Measurements from ENCODE around the gene PTPN21.

DNA sequence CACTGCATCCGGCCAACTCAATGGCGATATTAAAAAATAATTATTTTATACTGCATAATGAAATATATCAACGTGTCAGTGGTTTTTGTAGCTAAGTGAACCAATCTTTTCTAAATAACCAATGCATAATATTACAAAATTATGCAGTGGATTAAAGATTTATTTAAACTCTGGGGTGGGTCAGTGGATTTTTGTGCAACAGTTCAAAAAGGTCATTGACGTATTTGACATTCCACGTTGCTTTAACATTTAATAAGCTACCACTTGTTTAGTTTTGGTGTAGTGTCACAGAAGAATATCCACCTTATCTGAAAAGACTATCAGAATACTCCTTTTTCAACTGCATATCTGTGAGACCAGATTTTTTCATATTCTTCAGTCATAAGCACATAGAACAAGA lies 10.6 kb upstream of the PTPN21 start:
- TF ChIP-seq, protein P1, sequence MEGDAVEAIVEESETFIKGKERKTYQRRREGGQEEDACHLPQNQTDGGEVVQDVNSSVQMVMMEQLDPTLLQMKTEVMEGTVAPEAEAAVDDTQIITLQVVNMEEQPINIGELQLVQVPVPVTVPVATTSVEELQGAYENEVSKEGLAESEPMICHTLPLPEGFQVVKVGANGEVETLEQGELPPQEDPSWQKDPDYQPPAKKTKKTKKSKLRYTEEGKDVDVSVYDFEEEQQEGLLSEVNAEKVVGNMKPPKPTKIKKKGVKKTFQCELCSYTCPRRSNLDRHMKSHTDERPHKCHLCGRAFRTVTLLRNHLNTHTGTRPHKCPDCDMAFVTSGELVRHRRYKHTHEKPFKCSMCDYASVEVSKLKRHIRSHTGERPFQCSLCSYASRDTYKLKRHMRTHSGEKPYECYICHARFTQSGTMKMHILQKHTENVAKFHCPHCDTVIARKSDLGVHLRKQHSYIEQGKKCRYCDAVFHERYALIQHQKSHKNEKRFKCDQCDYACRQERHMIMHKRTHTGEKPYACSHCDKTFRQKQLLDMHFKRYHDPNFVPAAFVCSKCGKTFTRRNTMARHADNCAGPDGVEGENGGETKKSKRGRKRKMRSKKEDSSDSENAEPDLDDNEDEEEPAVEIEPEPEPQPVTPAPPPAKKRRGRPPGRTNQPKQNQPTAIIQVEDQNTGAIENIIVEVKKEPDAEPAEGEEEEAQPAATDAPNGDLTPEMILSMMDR (IDR thresholded peaks at IDR 0.05), result no peak
- TF ChIP-seq SREBF2 (IDR thresholded peaks at IDR 0.05), result no peak
- no peak for TF ChIP-seq EP300 (IDR thresholded peaks at IDR 0.05)
- no peak for TF ChIP-seq CHD2 (IDR thresholded peaks at IDR 0.05; ENCODE audit: low read length, partially characterized antibody)
- TF ChIP-seq, protein P2, sequence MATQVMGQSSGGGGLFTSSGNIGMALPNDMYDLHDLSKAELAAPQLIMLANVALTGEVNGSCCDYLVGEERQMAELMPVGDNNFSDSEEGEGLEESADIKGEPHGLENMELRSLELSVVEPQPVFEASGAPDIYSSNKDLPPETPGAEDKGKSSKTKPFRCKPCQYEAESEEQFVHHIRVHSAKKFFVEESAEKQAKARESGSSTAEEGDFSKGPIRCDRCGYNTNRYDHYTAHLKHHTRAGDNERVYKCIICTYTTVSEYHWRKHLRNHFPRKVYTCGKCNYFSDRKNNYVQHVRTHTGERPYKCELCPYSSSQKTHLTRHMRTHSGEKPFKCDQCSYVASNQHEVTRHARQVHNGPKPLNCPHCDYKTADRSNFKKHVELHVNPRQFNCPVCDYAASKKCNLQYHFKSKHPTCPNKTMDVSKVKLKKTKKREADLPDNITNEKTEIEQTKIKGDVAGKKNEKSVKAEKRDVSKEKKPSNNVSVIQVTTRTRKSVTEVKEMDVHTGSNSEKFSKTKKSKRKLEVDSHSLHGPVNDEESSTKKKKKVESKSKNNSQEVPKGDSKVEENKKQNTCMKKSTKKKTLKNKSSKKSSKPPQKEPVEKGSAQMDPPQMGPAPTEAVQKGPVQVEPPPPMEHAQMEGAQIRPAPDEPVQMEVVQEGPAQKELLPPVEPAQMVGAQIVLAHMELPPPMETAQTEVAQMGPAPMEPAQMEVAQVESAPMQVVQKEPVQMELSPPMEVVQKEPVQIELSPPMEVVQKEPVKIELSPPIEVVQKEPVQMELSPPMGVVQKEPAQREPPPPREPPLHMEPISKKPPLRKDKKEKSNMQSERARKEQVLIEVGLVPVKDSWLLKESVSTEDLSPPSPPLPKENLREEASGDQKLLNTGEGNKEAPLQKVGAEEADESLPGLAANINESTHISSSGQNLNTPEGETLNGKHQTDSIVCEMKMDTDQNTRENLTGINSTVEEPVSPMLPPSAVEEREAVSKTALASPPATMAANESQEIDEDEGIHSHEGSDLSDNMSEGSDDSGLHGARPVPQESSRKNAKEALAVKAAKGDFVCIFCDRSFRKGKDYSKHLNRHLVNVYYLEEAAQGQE (IDR thresholded peaks at IDR 0.05), result no peak
- TF ChIP-seq JUN (IDR thresholded peaks at IDR 0.05), result no peak
- no peak for TF ChIP-seq POLR2A (IDR thresholded peaks at IDR 0.05; ENCODE audit: low read length)
- TF ChIP-seq, protein P3, sequence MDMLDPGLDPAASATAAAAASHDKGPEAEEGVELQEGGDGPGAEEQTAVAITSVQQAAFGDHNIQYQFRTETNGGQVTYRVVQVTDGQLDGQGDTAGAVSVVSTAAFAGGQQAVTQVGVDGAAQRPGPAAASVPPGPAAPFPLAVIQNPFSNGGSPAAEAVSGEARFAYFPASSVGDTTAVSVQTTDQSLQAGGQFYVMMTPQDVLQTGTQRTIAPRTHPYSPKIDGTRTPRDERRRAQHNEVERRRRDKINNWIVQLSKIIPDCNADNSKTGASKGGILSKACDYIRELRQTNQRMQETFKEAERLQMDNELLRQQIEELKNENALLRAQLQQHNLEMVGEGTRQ (IDR thresholded peaks at IDR 0.05), result no peak
- TF ChIP-seq CEBPB (IDR thresholded peaks at IDR 0.05), result no peak
